GM19372 (cell line): Measurements from ENCODE around the gene GIPC1.
"Not testable (repeated sequence)": the region's sequence is repeated elsewhere in the genome, so short reads cannot be mapped to it uniquely, and the experiment has no call there.

Source experiments
- ATAC-seq: cut with Tn5 transposase; IDR thresholded peaks from one replicate; pipeline ENCODE4 v1.9.1; 2021; ENCODE audit warnings: mild to moderate bottlenecking, low read depth, moderate library complexity; ENCODE audit not compliant: unreplicated experiment

GIPC1 gene, protein sequence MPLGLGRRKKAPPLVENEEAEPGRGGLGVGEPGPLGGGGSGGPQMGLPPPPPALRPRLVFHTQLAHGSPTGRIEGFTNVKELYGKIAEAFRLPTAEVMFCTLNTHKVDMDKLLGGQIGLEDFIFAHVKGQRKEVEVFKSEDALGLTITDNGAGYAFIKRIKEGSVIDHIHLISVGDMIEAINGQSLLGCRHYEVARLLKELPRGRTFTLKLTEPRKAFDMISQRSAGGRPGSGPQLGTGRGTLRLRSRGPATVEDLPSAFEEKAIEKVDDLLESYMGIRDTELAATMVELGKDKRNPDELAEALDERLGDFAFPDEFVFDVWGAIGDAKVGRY

DNA sequence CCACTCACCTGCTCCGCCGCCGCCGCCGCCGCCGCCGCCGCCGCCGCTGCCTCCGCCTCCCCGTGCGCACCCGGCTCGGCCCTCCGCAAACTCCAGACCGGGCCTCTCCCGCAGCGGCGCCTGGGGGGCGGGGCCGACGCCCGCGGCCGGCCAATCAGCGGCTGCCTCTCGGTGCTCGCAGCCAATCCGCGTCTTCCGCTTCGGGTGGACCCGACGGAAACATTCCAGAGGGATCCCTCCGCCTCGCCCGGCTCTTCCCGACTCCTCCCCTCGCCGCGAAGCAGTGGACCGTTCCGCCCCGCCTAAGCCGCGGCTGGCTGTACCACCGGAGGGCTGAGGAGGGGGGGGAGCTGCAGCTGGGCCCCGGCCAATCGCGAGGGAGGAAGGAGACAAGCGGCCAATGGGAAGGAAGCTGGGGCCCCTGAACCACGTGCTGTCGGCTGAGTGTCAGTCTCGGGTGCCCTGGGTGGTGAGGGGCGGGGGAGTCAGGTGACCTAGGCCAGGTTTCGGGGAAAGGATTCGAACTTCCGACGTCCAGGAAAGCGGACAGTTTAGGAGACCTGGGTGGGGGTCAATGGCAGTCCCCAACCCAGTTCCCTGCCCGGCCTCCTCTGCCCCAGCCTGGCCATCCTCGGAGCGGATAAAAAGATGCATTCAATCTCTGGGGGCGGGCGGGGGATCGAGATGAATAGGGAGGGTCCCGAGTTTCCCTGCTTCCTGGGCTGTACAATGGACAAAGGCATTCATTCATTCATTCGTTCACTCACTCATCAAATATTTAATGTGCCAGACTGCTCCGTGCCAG, at the start of gene GIPC1:
Gene GIPC1, minus strand, starts transcription at position 99 of the 805 bp plus-strand sequence. CDS start 13,151 bp downstream, outside the sequence.
- peak; percentile 70 for ATAC-seq

DNA sequence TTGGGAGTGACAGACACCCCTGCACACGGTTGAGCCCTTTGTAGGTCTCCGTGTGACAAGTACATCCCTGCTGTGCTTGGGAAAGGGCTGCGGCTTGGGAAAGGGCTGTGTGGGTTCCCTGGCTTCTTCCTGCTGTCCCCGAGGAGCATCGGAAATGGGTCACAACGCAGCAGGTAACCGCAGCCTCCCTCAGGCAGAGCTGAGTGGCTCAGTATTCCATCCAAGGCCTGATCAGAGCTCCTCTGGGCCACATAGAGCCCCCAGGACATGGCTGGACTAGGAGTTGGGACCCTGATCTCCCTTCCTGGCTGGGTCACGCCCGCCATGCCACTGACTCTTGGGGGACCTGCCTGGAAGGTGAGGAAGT, 49.8 kb upstream of the GIPC1 start:
- no peak for ATAC-seq

DNA sequence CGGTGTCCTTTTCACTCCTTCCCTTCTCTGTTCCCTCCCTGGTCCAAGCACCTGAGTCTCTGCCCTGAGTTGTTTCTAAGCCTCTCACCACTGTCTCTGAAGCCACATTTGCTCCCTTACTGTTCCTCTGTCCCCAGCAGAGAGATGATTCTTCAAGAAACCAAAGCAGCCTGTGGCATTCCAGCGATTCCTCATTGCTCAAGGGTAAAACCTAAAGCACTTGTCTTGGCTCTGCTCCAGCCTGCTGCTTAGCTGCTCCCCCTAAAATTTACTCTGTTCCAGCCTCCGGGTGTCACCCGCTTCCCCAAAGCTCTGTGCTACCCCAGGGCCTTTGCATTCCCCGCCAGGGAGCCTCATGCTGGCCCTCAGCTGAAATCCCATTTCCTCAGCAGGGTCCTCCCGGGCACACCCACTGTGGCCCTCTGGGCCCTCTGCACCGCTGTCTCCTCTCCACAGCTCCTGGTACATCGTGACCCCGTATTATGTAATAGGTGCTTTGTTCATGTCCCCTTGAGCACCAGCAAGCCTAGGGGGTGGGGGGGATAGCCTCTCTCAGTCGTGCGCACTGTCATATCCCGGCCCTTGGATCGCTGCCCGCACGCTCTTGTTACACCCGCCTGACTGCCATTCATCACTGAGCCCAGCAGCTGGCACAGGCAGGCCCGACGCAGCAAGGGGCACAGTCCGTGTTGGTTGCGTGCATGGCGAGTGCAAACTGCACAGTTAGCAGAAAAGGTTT, 49.2 kb upstream of the GIPC1 start:
- ATAC-seq = no peak

DNA sequence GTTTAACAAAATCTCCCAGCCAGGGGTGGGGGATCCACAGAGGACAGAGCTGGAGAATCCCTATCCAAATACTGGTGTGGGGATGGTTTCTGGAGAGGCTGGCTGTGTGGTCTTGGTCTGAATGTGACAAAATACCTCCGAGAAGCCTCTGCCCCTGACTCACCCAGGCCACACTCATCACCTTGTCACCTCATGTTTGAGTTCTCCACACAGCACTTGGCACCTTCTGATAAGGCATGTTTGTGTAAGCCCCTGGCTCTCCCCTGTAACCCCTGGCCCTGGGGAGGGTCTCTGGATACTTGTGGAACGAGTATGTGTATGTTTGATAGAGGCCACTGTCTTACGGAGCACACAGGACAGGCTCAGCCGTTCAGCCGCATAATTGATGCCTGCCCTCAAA, 48.1 kb upstream of the GIPC1 start:
- no peak for ATAC-seq

DNA sequence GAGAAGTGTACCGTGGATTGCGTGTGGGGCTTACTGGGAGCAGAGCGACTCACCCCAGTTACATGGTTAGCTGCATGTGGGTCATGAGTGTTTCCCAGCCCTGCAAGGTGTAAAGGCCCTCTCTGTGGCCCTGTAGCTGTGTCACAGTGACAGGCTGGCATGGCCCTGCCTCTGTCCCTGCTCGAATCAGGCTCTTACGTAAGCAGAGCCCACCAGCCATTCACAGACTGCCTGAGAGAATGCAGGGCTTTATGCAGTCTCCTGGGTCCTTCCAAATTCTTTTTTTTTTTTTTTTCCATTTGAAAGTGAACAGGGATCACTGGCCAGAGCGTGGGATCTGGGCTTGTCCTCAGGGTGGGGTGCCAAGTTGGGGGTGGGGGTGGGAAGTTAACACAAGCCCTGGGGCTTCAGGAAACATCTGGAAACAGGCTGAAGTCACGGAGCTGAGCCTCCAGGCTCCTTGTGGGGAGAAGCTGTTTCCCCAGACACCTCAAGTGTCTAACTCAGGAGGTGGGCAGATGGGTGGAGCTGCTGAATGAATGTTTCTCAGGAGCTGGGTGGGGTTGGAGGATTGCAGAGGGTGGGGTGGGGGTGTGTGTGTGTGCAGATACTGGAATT, 46.9 kb upstream of the GIPC1 start:
- ATAC-seq = no peak

DNA sequence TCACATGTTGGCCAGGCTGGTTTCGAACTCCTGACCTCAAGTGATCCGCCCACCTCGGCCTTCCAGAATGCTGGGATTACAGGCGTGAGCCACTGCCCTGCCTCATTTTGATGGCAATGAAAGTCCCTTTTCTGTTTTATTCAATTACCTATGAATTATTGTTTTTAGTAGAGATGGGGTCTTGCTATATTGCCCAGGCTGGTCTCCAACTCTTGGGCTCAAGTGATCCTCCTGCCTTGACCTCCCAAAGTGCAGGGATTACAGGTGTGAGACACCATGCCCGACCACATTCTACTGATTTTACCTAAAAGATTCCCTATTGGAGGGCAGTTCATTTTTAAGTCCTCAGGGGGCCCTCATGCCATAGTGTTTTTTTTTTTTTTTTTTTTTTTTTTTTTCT, 46.1 kb upstream of the GIPC1 start:
- ATAC-seq = not testable (repeated sequence)

DNA sequence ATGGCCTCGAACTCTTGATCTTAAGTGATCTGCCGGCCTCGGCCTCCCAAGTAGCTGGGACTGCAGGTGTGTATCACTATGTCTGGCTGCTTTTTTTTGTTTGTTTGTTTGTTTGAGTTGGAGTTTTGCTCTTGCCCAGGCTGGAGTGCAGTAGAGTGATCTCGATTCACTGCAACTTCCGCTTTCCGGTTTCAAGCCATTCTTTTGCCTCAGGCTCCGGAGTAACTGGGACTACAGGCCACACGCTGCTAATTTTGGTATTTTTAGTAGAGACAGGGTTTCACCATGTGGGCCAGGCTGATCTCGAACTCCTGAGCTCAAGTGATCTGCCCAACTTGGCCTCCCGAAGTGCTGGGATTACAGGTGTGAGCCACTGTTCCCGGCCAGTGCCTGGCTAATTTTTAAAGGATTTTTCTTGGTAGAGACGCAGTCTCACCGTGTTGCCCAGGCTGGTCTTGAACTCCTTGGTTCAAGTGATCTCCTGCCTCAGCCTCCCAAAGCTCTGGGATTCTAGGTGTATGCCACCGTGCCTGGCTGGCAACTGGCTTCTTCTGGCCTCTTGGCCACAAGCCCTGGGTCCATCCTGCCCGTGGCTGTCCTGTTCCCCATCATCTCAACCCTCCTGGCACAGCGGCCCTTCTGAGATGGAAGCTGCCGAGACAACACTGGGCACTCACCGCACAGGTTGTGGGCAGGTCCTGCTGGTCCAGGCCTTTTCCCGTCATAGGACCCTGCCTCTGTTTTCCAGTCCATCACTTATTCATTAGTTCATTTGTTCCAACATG, 45.0 kb upstream of the GIPC1 start:
- ATAC-seq = no peak

DNA sequence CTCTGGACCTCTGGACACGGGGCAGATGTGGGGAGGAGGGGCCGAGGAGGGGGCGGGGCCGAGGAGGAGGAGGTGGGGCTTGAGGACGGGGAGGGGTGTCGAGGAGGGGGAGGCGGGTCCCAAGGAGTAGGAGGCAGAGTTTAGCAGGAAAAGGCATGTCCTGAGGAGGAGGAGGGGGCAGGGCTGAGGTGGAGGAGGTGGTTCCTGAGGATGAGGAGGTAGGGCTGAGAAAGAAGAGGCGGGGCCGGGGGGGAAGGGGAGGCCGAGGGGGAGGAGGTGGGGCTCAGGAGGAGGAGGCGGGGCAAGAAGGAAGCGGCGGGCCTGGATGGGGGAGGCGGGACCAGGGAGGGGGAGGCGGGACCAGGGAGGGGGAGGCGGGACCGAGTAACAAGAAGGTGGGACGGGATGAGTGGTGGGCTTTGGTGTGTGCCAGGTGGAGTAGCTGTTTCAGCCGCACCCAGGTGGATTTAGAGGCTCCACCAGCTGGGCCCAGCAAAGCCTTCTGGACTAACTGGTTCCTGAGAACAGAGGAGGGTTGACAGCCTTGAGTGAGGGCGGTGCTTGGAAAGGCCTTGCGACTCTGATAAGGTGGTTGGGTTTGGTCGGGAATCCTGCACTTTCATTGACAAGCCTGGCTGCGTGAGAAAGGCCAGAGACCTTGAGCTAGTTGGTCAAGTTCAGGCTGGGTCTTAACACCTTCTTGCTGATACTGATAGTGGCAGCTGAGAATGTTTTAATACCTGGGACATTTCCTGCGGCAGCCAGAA, 41.2 kb upstream of the GIPC1 start:
- ATAC-seq = no peak

DNA sequence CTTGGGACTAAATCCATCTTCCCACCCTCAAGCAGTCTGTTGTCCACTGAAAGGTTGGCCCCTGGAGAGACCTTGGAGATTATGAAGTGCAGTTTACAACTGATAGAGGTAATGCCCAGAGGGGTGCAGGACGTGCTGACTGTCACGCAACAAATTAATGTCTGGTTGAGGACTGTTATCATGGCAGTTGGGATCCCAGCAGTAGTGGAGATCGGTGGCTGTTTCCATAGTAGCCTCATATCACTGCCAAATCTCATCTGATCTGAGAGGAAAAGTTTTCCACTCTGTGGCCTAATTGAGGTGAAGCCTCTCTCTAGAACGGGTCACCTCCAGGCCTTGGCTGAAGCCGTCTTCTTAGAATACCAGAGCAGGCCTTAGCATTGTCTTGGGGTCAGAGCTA, 37.5 kb upstream of the GIPC1 start:
- no peak for ATAC-seq

DNA sequence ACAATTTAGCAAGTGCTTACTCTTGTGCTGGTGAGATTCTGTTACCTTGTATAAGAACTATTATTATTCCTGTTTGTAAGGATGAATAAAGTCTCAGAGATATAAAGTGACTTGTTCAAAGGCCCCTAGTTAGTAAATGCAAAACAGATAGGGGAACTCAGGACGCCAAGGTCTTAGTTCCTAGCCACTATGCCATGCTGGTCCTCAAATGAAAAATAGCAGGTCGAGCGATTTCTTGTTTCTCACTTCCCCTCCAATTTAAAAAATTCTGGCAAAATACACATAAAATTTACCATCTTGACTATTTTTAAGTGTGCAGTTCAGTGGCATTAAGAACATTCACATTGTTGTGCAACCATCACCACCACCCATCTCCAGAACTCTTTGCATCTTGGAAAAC, 34.6 kb upstream of the GIPC1 start:
- no peak for ATAC-seq

DNA sequence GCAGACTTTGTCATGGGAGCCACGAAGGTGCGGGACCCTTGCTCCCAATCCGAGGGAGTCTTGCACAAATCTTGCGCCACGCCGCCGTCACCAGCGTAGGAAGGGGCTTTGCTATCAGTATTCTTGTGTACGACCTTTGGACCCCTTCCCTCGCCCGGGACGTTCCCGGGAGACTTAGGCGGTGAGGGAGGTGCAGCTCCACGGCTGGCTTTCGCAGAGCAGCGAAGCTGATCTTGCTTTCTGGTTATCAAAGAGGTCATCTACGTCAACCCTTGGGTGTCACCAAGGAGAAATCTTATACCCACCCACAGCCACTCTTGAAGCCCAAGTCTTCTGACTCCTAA, 34.0 kb upstream of the GIPC1 start:
- no peak for ATAC-seq

DNA sequence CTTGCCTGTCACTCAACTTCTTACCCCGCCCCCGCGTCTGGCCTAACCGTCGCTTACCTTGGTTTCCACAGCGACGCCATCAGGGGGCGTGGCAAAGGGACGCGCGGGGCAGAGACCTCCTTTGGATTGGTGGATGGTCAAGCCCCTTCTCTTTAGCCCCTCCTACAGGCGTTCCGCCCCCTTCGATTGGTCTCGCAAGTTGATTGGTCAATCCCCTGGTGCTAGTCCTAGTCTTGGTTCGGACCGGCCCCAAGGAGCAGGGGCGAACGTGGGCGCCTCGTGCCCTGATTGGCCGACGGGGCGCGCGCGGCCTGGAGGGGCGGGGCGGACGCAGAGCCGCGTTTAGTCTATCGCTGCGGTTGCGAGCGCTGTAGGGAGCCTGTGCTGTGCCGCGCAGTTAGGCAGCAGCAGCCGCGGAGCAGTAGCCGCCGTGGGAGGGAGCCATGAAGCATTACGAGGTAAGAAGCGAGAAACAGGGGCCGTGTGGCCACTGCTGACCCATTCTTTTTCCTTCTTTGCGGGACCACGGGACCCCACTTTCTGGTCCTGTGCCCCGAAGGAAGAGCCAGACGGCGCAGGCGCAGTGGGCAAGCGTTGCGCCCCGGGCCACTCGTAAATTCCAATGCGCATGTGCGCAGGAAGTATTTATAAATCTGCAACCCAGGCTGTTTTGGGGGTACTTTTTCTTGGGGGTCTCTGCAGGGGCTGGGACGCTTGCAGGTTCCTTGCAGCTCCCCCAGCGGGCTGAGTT, 33.5 kb upstream of the GIPC1 start, which contains the start of gene TECR:
Gene TECR, plus strand, starts transcription at position 341 of the 751 bp plus-strand sequence. Its CDS starts 103 bp downstream, at position 444.
- ATAC-seq = peak; percentile 97

DNA sequence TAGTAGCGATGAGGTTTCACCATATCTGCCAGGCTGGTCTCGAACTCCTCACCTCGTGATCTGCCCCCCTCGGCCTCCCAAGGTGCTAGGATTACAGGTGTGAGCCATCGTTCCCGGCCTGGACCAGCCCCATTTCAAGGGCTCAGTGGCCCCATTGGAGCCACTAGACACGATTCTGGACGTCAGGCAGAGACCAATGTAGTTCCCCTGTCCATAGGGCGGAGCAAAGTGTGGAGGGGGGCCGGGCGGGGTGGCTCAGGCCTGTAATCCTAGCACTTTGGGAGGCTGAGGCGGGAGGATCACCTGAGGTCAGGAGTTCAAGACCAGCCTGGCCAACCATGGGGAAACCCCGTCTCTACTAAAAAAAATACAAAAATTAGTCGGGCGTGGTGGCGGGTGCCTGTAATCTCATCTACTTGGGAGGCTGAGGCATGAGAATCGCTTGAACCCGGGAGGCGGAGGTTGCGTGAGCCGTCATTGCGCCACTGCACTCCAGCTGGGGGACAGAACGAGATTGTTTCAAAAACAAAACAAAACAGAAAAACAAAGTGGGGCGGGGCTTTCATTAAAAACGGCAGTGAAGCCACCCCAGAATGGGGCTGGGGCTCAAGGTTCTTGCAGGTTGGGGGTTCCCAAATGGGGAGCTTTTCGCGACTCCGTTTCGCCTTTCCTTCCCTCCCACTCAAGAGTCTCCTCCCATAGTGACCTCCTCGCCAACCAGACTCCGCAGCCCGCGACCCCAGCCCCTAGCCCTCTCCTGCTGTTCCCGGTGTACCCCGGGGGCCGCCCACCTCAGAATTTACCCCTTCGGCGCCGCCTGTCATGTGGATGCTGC, 32.7 kb upstream of the GIPC1 start:
- ATAC-seq = no peak

DNA sequence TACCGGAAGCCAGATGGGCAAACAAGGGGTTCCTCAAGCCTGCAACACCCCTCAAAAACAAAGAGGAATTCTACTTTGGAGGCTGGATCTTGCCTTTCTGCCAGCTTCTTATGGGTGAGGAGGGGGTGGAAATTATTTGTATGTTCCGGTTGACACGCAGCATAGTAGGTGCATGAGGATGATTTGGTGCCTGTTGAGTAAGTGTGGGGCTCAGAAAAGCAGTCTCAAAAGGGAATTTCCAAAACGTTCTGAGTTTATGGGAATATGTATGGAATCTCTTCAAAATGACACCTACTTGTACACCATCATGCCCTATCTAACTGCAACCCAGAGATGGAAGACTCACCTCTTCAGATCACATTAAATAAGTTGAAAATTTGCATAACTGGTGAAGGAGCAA, 30.5 kb upstream of the GIPC1 start:
- no peak for ATAC-seq

DNA sequence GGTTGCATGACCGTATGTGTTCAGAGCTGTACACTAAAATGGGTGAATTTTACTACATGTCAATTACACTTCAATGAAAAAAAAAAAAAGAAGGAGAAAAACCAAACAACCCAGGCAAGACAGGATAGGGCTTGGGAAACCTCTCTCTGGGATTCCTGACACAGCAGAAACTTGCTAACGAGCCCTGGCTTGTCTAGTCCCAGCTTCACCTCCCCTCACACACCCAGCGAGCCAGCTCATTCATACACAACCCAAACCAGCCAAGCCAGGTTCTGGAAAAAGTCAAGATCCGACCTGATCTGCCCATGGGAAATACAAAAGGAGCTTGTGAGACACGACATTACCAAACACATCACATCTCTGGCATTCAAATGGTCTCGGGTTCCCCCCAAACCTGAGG, 29.8 kb upstream of the GIPC1 start:
- ATAC-seq = no peak

DNA sequence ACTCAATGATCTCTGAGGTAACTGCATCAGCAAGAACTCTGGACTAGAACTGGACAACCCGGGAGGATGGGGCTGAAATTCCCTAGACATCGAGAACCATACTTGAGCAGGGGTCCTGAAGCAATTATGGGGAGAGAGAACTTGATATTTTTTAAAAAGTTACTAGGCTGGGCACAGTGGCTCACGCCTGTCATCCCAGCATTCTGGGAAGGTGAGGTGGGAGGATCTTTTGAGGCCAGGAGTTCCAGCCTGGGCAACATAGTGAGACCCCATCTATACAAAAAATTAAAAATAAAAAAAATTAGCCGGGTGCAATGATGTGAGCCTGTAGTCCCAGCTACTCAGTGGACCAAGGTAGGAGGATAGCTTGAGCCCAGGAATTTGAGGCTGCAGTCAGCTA, 24.6 kb upstream of the GIPC1 start:
- no peak for ATAC-seq

DNA sequence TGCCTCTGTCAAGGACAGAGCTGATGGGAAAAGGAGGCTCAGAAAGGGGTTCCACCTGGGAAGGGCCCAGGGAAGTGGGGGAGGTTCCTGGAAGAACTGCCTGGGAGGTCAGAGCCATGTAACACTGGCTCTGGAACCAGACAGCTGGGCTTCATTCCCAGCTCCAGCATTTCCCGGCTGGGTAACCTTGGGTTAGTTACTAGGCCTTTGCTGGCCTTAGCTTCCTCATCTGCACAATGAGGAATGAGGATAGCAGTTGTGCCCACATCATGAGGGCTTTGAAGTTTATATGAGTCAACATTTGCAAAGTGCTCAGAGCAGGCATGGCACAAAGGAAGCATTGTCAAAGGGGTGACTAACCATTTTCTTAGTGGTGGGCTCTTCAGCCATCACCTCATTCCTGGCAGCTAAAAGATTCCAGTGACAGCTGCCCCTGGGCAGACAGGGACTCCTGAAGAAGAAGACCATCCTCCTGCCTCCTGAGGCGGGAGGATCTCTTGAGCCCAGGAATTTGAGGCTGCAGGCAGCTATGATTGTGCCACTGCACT, 24.0 kb upstream of the GIPC1 start:
- no peak for ATAC-seq
